GM12872 (cell line): ENCODE data around the gene EPHB3.

Source experiments
- CTCF ChIP-seq: IDR thresholded peaks from 3 replicates; pipeline ENCODE4 v1.5.1; 2011; ENCODE audit warnings: low read depth, mild to moderate bottlenecking, low read length, moderate library complexity; ENCODE audit not compliant: insufficient read depth

Gene EPHB3

GRCh38 chr3:184566441-184567414 lies 5.1 kb downstream of the EPHB3 start:
- no peak for TF ChIP-seq CTCF

GRCh38 chr3:184567946-184568559 lies 6.5 kb downstream of the EPHB3 start:
- no peak for TF ChIP-seq CTCF

- TF ChIP-seq CTCF = no peak
Measured at GRCh38 chr3:184568560-184568923, 7.0 kb downstream of the EPHB3 start.

GRCh38 chr3:184568924-184569829 lies 7.6 kb downstream of the EPHB3 start:
- no peak for TF ChIP-seq CTCF

- TF ChIP-seq CTCF = no peak
Measured at GRCh38 chr3:184570035-184570434, 8.4 kb downstream of the EPHB3 start.

- no peak for TF ChIP-seq CTCF
Measured at GRCh38 chr3:184570489-184570888, 8.9 kb downstream of the EPHB3 start.

- TF ChIP-seq CTCF = no peak
Measured at GRCh38 chr3:184571750-184572377, 10.3 kb downstream of the EPHB3 start.
